RWPE2 (cell line): ENCODE results near the gene ARHGEF38.

Source experiments
- ATAC-seq: fragments of 200-7000 bp; cut with Tn5 transposase; 3 replicates; pipeline ENCODE4 v1.9.1; 2021; ENCODE audit warnings: low read depth
- DNase-seq: peaks from one replicate; pipeline ENCODE4 v3.0.0-alpha.2; 2020; ENCODE audit warnings: low spot score
- H3K27ac ChIP-seq: fragments of 450-650 bp; 2 replicates; pipeline ENCODE4 v1.5.1; 2017; ENCODE audit warnings: mild to moderate bottlenecking; ENCODE audit not compliant: poor library complexity, severe bottlenecking
- H3K27me3 ChIP-seq: fragments of 250-450 bp; sonication (Bioruptor Pico); 2 replicates; pipeline ENCODE4 v1.5.1; 2021; ENCODE audit warnings: mild to moderate bottlenecking, moderate library complexity; ENCODE audit not compliant: insufficient read depth, poor library complexity, severe bottlenecking
- H3K36me3 ChIP-seq: fragments of 250-450 bp; sonication (Bioruptor Pico); 2 replicates; pipeline ENCODE4 v1.5.1; 2020; ENCODE audit warnings: low read depth, mild to moderate bottlenecking, moderate library complexity
- H3K4me1 ChIP-seq: fragments of 250-450 bp; sonication (Bioruptor Pico); 2 replicates; pipeline ENCODE4 v1.5.1; 2021; ENCODE audit warnings: mild to moderate bottlenecking, moderate library complexity; ENCODE audit not compliant: insufficient read depth, poor library complexity, severe bottlenecking
- H3K4me3 ChIP-seq: fragments of 250-450 bp; sonication (Bioruptor Pico); 2 replicates; pipeline ENCODE4 v1.5.1; 2021; ENCODE audit warnings: mild to moderate bottlenecking, moderate library complexity; ENCODE audit not compliant: severe bottlenecking
- H3K9me3 ChIP-seq: fragments of 250-450 bp; sonication (Bioruptor Pico); 2 replicates; pipeline ENCODE4 v1.5.1; 2021; ENCODE audit warnings: mild to moderate bottlenecking, moderate library complexity; ENCODE audit not compliant: severe bottlenecking
- CTCF ChIP-seq: fragments of 450-650 bp; IDR thresholded peaks from one replicate; pipeline ENCODE4 v1.5.1; 2017; ENCODE audit warnings: mild to moderate bottlenecking, moderate library complexity; ENCODE audit not compliant: poor library complexity, severe bottlenecking

Gene ARHGEF38

GRCh38 chr4:105625214-105625613, 72.8 kb downstream of the ARHGEF38 start:
- TF ChIP-seq CTCF = no peak
- Histone ChIP-seq H3K27me3 (no peaks in the 10 kb centered on the region), H3K4me1 (no peaks in the 10 kb centered on the region), H3K27ac (no peak overlapping the region), H3K36me3 (no peaks in the 10 kb centered on the region), H3K9me3 (no peaks in the 10 kb centered on the region), H3K4me3 (no peak overlapping the region)
- DNase-seq = no peak
- ATAC-seq = no peak

- Histone ChIP-seq H3K9me3 (no peaks in the 10 kb centered on the region), H3K36me3 (no peaks in the 10 kb centered on the region), H3K27ac (no peak overlapping the region), H3K4me1 (peaks cover 12% of the 10 kb centered on the region), H3K4me3 (no peak overlapping the region), H3K27me3 (no peaks in the 10 kb centered on the region)
- DNase-seq = no peak
- no peak for ATAC-seq
- TF ChIP-seq CTCF = no peak
Observed at GRCh38 chr4:105626846-105627245, 74.4 kb downstream of the ARHGEF38 start.

GRCh38 chr4:105627620-105628019, 75.2 kb downstream of the ARHGEF38 start:
- H3K36me3 ChIP-seq = no peaks in the 10 kb centered on the region
- H3K27me3 ChIP-seq = no peaks in the 10 kb centered on the region
- no peak for TF ChIP-seq CTCF
- ATAC-seq (no peak), DNase-seq (no peak)
- no peak overlapping the region for H3K27ac ChIP-seq
- no peak overlapping the region for H3K4me3 ChIP-seq
- H3K9me3 ChIP-seq = no peaks in the 10 kb centered on the region
- peaks cover 17% of the 10 kb centered on the region for H3K4me1 ChIP-seq

GRCh38 chr4:105630670-105631655, 78.5 kb downstream of the ARHGEF38 start:
- ATAC-seq (peak; percentile 75), DNase-seq (no peak)
- Histone ChIP-seq H3K4me3 (no peak overlapping the region), H3K9me3 (no peaks in the 10 kb centered on the region), H3K4me1 (peaks cover 29% of the 10 kb centered on the region), H3K27me3 (no peaks in the 10 kb centered on the region), H3K27ac (peak overlapping the region; percentile 18), H3K36me3 (no peaks in the 10 kb centered on the region)
- no peak for TF ChIP-seq CTCF
